B cell (primary cell): Measurements from ENCODE around the gene TMEM33. TPM values are rescaled to one million over a fixed set of nuclear protein-coding genes. Genes with fewer than 3 reads are reported as not detected.

Source experiments
- ATAC-seq: fragments of 200-7000 bp; cut with Tn5 transposase; one replicate; pipeline ENCODE4 v1.10.0; 2021; ENCODE audit warnings: low read depth, mild to moderate bottlenecking, moderate number of reproducible peaks, moderate library complexity
- CTCF ChIA-PET: fragments of 350-600 bp; sonication (Branson Sonifier 250); formaldehyde crosslinking; loops from one replicate; lab custom pipeline; 2021; ENCODE audit warnings: antibody characterized with exemption, inconsistent platforms; lab: Charles Lee
- POLR2A ChIA-PET: fragments of 350-600 bp; sonication (Branson Sonifier 250); formaldehyde crosslinking; loops from one replicate; lab custom pipeline; 2021; ENCODE audit warnings: antibody characterized with exemption; lab: Charles Lee
- DNase-seq: peaks from one replicate; pipeline ENCODE4 v3.0.0; 2013
- H2AFZ ChIP-seq: 2 replicates; pipeline ENCODE4 v1.6.1; 2012; ENCODE audit warnings: mild to moderate bottlenecking, low read depth, low read length; ENCODE audit not compliant: insufficient read depth, poor library complexity, severe bottlenecking
- H3K27ac ChIP-seq, 2 donors: 1 replicate in 1 of 2; 2 replicates in 1 of 2; pipeline ENCODE4 v1.5.1; 2012 to 2013; ENCODE audit warnings: low read length in 2 of 2, mild to moderate bottlenecking in 2 of 2, moderate library complexity in 1 of 2
- H3K27me3 ChIP-seq, 4 experiments: fragments of 200-600 bp in 1 of 4; sonication (generic) in 1 of 4; replicated peaks in 1 of 4; 1 replicate in 2 of 4; 2 replicates in 2 of 4; pipeline versions ENCODE4 v1.6.1 to v1.7.0; 2013 to 2016; ENCODE audit warnings: low read length in 3 of 4, mild to moderate bottlenecking in 2 of 4, mixed read lengths in 1 of 4, moderate library complexity in 1 of 4; ENCODE audit not compliant: insufficient read depth in 4 of 4, control insufficient read depth in 3 of 4; ENCODE audit errors: control extremely low read depth in 1 of 4
- H3K36me3 ChIP-seq, 2 experiments: replicated peaks in 1 of 2; 1 replicate in 1 of 2; 2 replicates in 1 of 2; pipeline versions ENCODE4 v1.6.1 to v1.7.1; 2013; ENCODE audit warnings: low read length in 1 of 2; ENCODE audit not compliant: insufficient read depth in 2 of 2, control insufficient read depth in 1 of 2; ENCODE audit errors: control extremely low read depth in 1 of 2, extremely low read depth in 1 of 2
- H3K4me1 ChIP-seq, 2 donors: fragments of 200-600 bp in 1 of 2; sonication (generic) in 1 of 2; 1 replicate in 1 of 2; 2 replicates in 1 of 2; pipeline versions ENCODE4 v1.5.1 to v1.6.1; 2013 to 2017; ENCODE audit warnings: low read length in 2 of 2; ENCODE audit not compliant: control insufficient read depth in 2 of 2, insufficient read depth in 2 of 2
- H3K4me2 ChIP-seq: replicated peaks from 2 replicates; pipeline ENCODE3; 2012; ENCODE audit warnings: mild to moderate bottlenecking, low read depth, low read length; ENCODE audit not compliant: poor library complexity, severe bottlenecking
- H3K4me3 ChIP-seq, 5 experiments: fragments of 200-600 bp in 1 of 5; sonication (generic) in 1 of 5; 1 replicate in 3 of 5; 2 replicates in 2 of 5; pipeline versions ENCODE4 v1.5.1 to v1.7.0; 2011 to 2016; ENCODE audit warnings: low read length in 4 of 5, mild to moderate bottlenecking in 4 of 5, low read depth in 2 of 5, control low read depth in 1 of 5, moderate library complexity in 1 of 5; ENCODE audit not compliant: insufficient read depth in 1 of 5; ENCODE audit errors: control extremely low read depth in 1 of 5, extremely low read depth in 1 of 5
- H3K79me2 ChIP-seq: fragments of 200-600 bp; sonication (generic); one replicate; pipeline ENCODE4 v1.6.0; 2016; ENCODE audit warnings: low read length; ENCODE audit not compliant: control insufficient read depth, insufficient read depth
- H3K9ac ChIP-seq: fragments of 200-600 bp; sonication (generic); 2 replicates; pipeline ENCODE4 v1.6.1; 2017; ENCODE audit warnings: mild to moderate bottlenecking, low read length, moderate library complexity
- H3K9me3 ChIP-seq, 3 donors: one replicate each; pipeline versions ENCODE4 v1.6.1 to v1.7.1; 2013; ENCODE audit warnings: low read length in 2 of 3; ENCODE audit not compliant: control insufficient read depth in 2 of 3, insufficient read depth in 1 of 3; ENCODE audit errors: control extremely low read depth in 1 of 3
- H4K20me1 ChIP-seq: 2 replicates; pipeline ENCODE4 v1.6.0; 2012; ENCODE audit warnings: mild to moderate bottlenecking, low read length; ENCODE audit not compliant: insufficient read depth, control insufficient read depth, poor library complexity, severe bottlenecking
- H3K27ac Mint-ChIP-seq: one replicate; pipeline ENCODE4 v1.8.0; 2021; ENCODE audit warnings: mixed read lengths
- H3K27me3 Mint-ChIP-seq: one replicate; pipeline ENCODE4 v1.8.0; 2021; ENCODE audit warnings: mixed read lengths
- H3K4me1 Mint-ChIP-seq: one replicate; pipeline ENCODE4 v1.8.0; 2021; ENCODE audit warnings: mixed read lengths
- H3K4me3 Mint-ChIP-seq: one replicate; pipeline ENCODE4 v1.8.0; 2021; ENCODE audit warnings: mixed read lengths
- H3K9me3 Mint-ChIP-seq: one replicate; pipeline ENCODE4 v1.8.0; 2022; ENCODE audit warnings: mixed read lengths; ENCODE audit not compliant: insufficient read depth
- EZH2 ChIP-seq: IDR thresholded peaks from 2 replicates; pipeline ENCODE4 v1.6.1; 2012; ENCODE audit warnings: borderline replicate concordance, low read depth, mild to moderate bottlenecking, moderate library complexity, low read length; ENCODE audit not compliant: insufficient read depth, poor library complexity, severe bottlenecking
- WGBS: methylation state at CpG from one replicate; pipeline ENCODE4 v1.1.5; 2013; ENCODE audit warnings: missing lambda C conversion rate; ENCODE audit not compliant: insufficient coverage; 5-methylcytosine and 5-hydroxymethylcytosine counted together
- intact Hi-C: fragments of 100-400 bp; cut with micrococcal nuclease; formaldehyde crosslinking; loops from one replicate; pipeline ENCODE4 v1.10.0; 2022
- polyA plus RNA-seq: library from polyadenylated mRNA; depleted of rRNA; stranded (reverse); fragments of >200 nt; gene quantifications from 2 replicates; pipeline ENCODE4 v1.2.3, GENCODE V29; 2012
- total RNA-seq, 2 donors: library from RNA; stranded (reverse); fragments of 120-200 nt in 1 of 2; gene quantifications; 1 replicate in 1 of 2; 2 replicates in 1 of 2; pipeline versions ENCODE4 v1.2.3 to v1.2.4, GENCODE V29; 2013 to 2022
- TF ChIP-seq, protein P1 (sequence below): fragments of 200-600 bp; IDR thresholded peaks from one replicate; pipeline ENCODE4 v1.8.0; 2022; ENCODE audit warnings: antibody characterized with exemption, mild to moderate bottlenecking

TMEM33 gene
- total and polyA plus RNA-seq, 2 donors (not counting 1 experiment from before 2014, with no cell fraction given) = 10.5 to 39.2 TPM

DNA sequence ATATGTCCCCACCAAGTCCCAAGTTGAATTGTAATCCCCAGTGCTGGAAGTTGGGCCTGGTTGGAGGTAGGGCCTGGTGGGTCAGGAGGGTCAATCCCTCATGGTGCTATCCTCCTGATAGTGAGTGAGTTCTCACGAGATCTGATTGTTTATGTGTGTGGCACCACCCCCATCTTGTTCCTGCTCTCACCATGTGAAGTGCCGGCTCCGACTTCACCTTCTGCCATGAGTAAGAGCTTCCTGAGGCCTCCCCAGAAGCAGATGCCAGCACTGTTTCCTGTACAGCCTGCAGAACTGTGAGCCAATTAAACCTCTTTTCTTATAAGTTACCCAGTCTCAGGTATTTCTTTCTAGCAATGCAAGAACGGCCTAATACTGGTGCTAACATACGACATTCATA is 22.7 kb upstream of the TMEM33 start:
- H4K20me1 ChIP-seq = no peaks in the 10 kb centered on the region
- H3K9ac ChIP-seq = no peak overlapping the region
- Mint-ChIP-seq H3K9me3 (no peaks in the 10 kb centered on the region), H3K4me1 (no peaks in the 10 kb centered on the region), H3K4me3 (no peak overlapping the region), H3K27ac (no peak overlapping the region), H3K27me3 (peaks cover 6% of the 10 kb centered on the region)
- 89% methylated on average over 2 of the region's 5 CpGs for WGBS
- no peak overlapping the region for H3K4me3 ChIP-seq
- H3K9me3 ChIP-seq = peaks cover 0 to 7% (median 0%) of the 10 kb centered on the region in 3 donors
- ChIA-PET POLR2A (no interaction called here), CTCF (no interaction called here)
- TF ChIP-seq EZH2 = no peak
- no peaks in the 10 kb centered on the region for H3K36me3 ChIP-seq
- no peak for ATAC-seq
- no peaks in the 10 kb centered on the region for H3K27me3 ChIP-seq
- H3K27ac ChIP-seq = no peak overlapping the region
- H3K4me1 ChIP-seq = no peaks in the 10 kb centered on the region
- no peak overlapping the region for H2AFZ ChIP-seq
- no peak overlapping the region for H3K4me2 ChIP-seq
- no peak for DNase-seq
- intact Hi-C loops = no loop called here
- H3K79me2 ChIP-seq = no peaks in the 10 kb centered on the region

DNA sequence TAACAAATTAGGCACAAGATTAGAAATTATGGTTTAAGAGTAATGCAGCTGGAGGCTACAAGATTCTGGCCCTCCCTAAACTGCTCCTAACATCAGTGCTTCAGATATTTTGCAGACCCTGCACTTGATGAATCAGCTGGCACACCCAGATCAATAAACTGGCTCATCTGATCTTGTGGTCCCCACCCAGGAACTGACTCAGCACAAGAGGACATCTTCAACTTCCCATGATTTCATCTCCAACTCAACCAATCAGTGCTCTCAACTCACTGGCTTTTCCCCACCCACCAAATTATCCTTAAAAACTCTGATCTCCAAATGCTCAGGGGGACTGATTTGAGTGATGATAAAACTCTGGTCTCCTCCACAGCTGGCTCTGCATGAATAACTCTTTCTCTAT is 21.7 kb upstream of the TMEM33 start:
- H3K27ac Mint-ChIP-seq = no peak overlapping the region
- H3K27me3 Mint-ChIP-seq = peaks cover 11% of the 10 kb centered on the region
- no peak overlapping the region for H3K4me3 Mint-ChIP-seq
- H4K20me1 ChIP-seq = no peaks in the 10 kb centered on the region
- no peaks in the 10 kb centered on the region for H3K27me3 ChIP-seq
- no peak overlapping the region for H2AFZ ChIP-seq
- no peak overlapping the region for H3K9ac ChIP-seq
- H3K4me1 ChIP-seq = no peaks in the 10 kb centered on the region
- intact Hi-C loops = no loop called here
- TF ChIP-seq, protein P1, sequence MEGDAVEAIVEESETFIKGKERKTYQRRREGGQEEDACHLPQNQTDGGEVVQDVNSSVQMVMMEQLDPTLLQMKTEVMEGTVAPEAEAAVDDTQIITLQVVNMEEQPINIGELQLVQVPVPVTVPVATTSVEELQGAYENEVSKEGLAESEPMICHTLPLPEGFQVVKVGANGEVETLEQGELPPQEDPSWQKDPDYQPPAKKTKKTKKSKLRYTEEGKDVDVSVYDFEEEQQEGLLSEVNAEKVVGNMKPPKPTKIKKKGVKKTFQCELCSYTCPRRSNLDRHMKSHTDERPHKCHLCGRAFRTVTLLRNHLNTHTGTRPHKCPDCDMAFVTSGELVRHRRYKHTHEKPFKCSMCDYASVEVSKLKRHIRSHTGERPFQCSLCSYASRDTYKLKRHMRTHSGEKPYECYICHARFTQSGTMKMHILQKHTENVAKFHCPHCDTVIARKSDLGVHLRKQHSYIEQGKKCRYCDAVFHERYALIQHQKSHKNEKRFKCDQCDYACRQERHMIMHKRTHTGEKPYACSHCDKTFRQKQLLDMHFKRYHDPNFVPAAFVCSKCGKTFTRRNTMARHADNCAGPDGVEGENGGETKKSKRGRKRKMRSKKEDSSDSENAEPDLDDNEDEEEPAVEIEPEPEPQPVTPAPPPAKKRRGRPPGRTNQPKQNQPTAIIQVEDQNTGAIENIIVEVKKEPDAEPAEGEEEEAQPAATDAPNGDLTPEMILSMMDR = no peak
- TF ChIP-seq EZH2 = no peak
- ATAC-seq (no peak), DNase-seq (no peak)
- no peak overlapping the region for H3K4me2 ChIP-seq
- no peaks in the 10 kb centered on the region for H3K36me3 ChIP-seq
- no peaks in the 10 kb centered on the region for H3K79me2 ChIP-seq
- H3K4me1 Mint-ChIP-seq = no peaks in the 10 kb centered on the region
- H3K4me3 ChIP-seq = no peak overlapping the region
- H3K27ac ChIP-seq = no peak overlapping the region
- ChIA-PET CTCF (no interaction called here), POLR2A (no interaction called here)
- H3K9me3 Mint-ChIP-seq = no peaks in the 10 kb centered on the region
- H3K9me3 ChIP-seq = peaks cover 0 to 7% (median 0%) of the 10 kb centered on the region in 3 donors
